ENCODE measurements around the gene ATP6V1G2.

ATP6V1G2 gene

GRCh38 chr6:31575335-31575901, 29.0 kb upstream of the ATP6V1G2 start, which contains the start of gene TNF:
TSS of gene TNF (plus strand) at chr6:31575565. CDS start at chr6:31575742, 177 bp downstream.
- no peak for DNase-seq

- DNase-seq: no peak
These were observed 28.0 kb upstream of the ATP6V1G2 start for GRCh38 chr6:31574106-31575061.

DNA sequence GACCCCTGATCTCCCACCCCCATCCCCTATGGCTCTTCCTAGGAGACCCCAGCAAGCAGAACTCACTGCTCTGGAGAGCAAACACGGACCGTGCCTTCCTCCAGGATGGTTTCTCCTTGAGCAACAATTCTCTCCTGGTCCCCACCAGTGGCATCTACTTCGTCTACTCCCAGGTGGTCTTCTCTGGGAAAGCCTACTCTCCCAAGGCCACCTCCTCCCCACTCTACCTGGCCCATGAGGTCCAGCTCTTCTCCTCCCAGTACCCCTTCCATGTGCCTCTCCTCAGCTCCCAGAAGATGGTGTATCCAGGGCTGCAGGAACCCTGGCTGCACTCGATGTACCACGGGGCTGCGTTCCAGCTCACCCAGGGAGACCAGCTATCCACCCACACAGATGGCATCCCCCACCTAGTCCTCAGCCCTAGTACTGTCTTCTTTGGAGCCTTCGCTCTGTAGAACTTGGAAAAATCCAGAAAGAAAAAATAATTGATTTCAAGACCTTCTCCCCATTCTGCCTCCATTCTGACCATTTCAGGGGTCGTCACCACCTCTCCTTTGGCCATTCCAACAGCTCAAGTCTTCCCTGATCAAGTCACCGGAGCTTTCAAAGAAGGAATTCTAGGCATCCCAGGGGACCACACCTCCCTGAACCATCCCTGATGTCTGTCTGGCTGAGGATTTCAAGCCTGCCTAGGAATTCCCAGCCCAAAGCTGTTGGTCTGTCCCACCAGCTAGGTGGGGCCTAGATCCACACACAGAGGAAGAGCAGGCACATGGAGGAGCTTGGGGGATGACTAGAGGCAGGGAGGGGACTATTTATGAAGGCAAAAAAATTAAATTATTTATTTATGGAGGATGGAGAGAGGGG, 27.1 kb upstream of the ATP6V1G2 start:
- no peak for DNase-seq

DNA sequence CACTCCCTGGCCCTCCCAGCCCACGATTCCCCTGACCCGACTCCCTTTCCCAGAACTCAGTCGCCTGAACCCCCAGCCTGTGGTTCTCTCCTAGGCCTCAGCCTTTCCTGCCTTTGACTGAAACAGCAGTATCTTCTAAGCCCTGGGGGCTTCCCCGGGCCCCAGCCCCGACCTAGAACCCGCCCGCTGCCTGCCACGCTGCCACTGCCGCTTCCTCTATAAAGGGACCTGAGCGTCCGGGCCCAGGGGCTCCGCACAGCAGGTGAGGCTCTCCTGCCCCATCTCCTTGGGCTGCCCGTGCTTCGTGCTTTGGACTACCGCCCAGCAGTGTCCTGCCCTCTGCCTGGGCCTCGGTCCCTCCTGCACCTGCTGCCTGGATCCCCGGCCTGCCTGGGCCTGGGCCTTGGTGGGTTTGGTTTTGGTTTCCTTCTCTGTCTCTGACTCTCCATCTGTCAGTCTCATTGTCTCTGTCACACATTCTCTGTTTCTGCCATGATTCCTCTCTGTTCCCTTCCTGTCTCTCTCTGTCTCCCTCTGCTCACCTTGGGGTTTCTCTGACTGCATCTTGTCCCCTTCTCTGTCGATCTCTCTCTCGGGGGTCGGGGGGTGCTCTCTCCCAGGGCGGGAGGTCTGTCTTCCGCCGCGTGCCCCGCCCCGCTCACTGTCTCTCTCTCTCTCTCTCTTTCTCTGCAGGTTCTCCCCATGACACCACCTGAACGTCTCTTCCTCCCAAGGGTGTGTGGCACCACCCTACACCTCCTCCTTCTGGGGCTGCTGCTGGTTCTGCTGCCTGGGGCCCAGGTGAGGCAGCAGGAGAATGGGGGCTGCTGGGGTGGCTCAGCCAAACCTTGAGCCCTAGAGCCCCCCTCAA, 25.9 kb upstream of the ATP6V1G2 start, which contains the start of gene LTA:
TSS of gene LTA (plus strand) at position 249 of the 871 bp plus-strand sequence. CDS start at position 703, 454 bp downstream.
- DNase-seq: no peak

GRCh38 chr6:31569861-31570536, 23.6 kb upstream of the ATP6V1G2 start:
- DNase-seq: no peak

GRCh38 chr6:31568537-31568961, 22.1 kb upstream of the ATP6V1G2 start:
- no peak for DNase-seq

GRCh38 chr6:31567531-31568370, 21.3 kb upstream of the ATP6V1G2 start:
- no peak for DNase-seq

DNA sequence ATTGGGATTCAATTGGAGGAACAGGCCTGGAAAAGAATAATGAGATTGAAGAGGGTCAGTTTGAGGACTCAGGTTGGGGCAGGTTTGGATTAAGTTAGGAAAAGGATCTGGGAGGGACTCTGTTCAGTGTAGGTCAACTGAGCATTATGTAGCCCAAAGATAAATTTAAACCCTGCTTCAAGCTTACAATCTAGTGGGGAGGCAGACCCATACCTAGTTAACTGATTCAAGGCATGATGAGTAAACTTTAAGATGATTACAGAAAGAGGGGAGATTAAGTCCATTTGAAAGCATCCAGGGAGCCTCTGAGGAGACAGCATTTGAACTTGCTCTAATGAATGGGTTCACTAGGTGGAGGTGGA, 14.3 kb upstream of the ATP6V1G2 start:
- no peak for DNase-seq

DNA sequence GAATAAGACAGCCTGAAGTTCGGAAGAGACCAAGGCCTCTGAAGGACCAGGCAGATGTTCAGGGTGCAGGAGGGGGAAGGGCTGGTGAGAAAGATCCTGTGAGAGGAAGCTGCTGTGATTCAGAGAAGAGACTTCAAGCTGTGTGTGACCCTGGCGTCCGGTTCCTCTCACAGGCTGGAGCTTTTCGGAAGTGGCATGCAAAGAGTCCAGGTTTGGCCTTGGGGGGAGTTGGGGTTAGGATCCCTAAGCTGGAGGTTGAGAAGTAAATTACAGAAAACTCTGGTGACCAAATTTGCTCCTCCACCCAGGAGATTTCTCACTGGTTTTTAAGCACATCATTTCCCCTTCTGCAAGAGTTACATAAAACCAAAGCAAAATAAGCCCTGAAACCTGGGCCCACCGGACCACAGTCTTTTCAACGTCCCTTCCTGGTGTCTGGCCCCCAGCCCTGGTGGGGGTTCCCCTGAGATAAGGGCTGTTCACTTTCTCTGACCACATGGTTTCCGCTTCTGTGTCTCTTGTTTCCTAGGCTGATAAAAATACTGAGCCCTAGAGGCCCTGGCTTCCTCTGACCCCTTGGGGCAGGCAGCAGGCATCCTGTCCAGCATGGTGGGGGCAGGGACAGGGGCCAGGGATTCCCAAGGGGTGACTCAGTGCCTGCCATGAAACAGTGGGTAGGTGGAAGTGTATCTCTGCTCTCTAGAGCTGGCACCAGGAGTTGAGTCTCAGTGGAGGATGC, 13.7 kb upstream of the ATP6V1G2 start:
- peak; percentile 52 for DNase-seq

GRCh38 chr6:31559606-31559957, 13.2 kb upstream of the ATP6V1G2 start:
- DNase-seq: no peak

- peak; percentile 73 for DNase-seq
These were observed 12.5 kb upstream of the ATP6V1G2 start for GRCh38 chr6:31558631-31559500.

GRCh38 chr6:31558318-31558625, 11.9 kb upstream of the ATP6V1G2 start:
- no peak for DNase-seq

GRCh38 chr6:31557443-31558317, 11.3 kb upstream of the ATP6V1G2 start:
- DNase-seq: no peak

- no peak for DNase-seq
These were observed 9.9 kb upstream of the ATP6V1G2 start for GRCh38 chr6:31556307-31556706.

DNA sequence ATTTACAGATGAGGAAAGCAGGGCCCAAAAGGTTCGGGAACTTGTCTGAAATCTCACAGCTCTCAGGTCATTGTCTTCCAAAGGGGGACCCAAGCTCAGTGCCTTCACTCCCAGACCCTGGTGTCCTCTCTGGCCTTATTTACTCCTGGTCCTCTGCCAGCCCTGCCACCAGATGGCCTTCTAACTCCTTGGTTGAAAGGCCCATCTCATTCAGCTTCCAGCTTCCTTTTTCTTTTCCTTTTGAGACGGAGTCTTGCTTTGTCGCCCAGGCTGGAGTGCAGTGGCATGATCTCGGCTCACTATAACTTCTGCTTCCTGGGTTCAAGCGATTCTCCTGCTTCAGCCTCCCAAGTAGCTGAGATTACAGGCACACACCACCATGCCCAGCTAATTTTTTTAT, 5.0 kb upstream of the ATP6V1G2 start:
- peak; percentile 46 for DNase-seq

DNA sequence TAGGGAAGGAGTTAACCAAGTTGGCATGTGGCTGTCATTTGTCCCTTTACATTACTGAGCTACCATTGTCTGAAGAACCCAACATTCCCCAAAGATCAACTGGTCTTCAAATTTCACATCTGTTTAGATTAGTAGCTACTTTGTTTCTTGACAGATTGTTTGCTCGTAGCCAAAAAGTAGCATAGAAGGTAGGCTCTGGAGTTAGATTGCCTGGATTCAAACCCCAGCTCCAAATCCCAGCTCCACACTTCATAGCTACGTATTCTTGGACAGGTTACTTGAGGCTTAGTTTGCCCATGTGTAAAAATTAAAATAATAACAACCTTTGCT, 2.1 kb upstream of the ATP6V1G2 start:
- no peak for DNase-seq

- no peak for DNase-seq
These were observed 1.5 kb upstream of the ATP6V1G2 start for GRCh38 chr6:31547727-31548543.

Data from KG1 (cell line).